A549 (cell line): ENCODE data around the gene EHF. TPM values are rescaled to one million over a fixed set of nuclear protein-coding genes. Genes with fewer than 3 reads are reported as not detected.

Experiments
- ATAC-seq, 2 experiments: fragments of 200-7000 bp in 1 of 2; fragments of >200 bp in 1 of 2; cut with Nextera tagmentation in 1 of 2; cut with Tn5 transposase in 1 of 2; 3 replicates each; pipeline versions ENCODE4 v1.8.0 to v1.9.1; 2018 to 2020; ENCODE audit warnings: mild to moderate bottlenecking in 1 of 2, moderate library complexity in 1 of 2
- CTCF ChIA-PET: fragments of 300-600 bp; sonication (Branson Sonifier 250); formaldehyde crosslinking; extraction: SDS; loops from one replicate; lab custom pipeline; 2021; ENCODE audit warnings: antibody characterized with exemption, inconsistent platforms; lab: Yijun Ruan, JAX
- POLR2A ChIA-PET: fragments of 350-600 bp; formaldehyde crosslinking; extraction: SDS; loops from one replicate; lab custom pipeline; 2021; ENCODE audit warnings: antibody characterized with exemption, inconsistent platforms; lab: Yijun Ruan, JAX
- DNase-seq, 2 experiments: peaks; one replicate each; pipeline versions ENCODE4 v3.0.0 to v3.0.0-alpha.2; 2011 to 2016; ENCODE audit warnings: low read depth in 1 of 2, low spot score in 1 of 2
- FAIRE-seq: peaks from 2 replicates; lab custom pipeline; 2011; peaks lifted over from hg19 to GRCh38; lab: Jason Lieb, UNC
- H3K27ac ChIP-seq, 2 experiments: fragments of >200 bp; sonication (Bioruptor Twin); formaldehyde crosslinking; 3 replicates each; pipeline ENCODE4 v1.5.1; 2016 to 2017
- H3K4me1 ChIP-seq: fragments of >200 bp; sonication (Bioruptor Twin); formaldehyde crosslinking; 3 replicates; pipeline ENCODE4 v1.6.1; 2016
- H3K4me2 ChIP-seq: fragments of >200 bp; sonication (Bioruptor Twin); formaldehyde crosslinking; 3 replicates; pipeline ENCODE4 v1.6.1; 2016
- H3K4me3 ChIP-seq: fragments of >200 bp; sonication (Bioruptor Twin); formaldehyde crosslinking; 3 replicates; pipeline ENCODE4 v1.5.1; 2016
- H3K9me3 ChIP-seq: fragments of >200 bp; sonication (Bioruptor Twin); formaldehyde crosslinking; 3 replicates; pipeline ENCODE4 v1.6.1; 2016
- BCL3 ChIP-seq: fragments of >200 bp; sonication (Bioruptor Twin); formaldehyde crosslinking; IDR thresholded peaks from 3 replicates; pipeline ENCODE4 v1.6.1; 2016
- BHLHE40 ChIP-seq: IDR thresholded peaks from 2 replicates; pipeline ENCODE4 v1.6.1; 2012; ENCODE audit warnings: low read depth, low read length, inconsistent platforms
- CTCF ChIP-seq: fragments of >200 bp; sonication (Bioruptor Twin); formaldehyde crosslinking; IDR thresholded peaks from 3 replicates; pipeline ENCODE4 v1.5.1; 2016
- E2F6 ChIP-seq: IDR thresholded peaks from 2 replicates; pipeline ENCODE4 v1.6.1; 2012; ENCODE audit warnings: low read depth, borderline replicate concordance
- EHF ChIP-seq: fragments of 250-450 bp; sonication (Bioruptor Pico); IDR thresholded peaks from 2 replicates; pipeline ENCODE4 v1.5.0; 2020; ENCODE audit warnings: mild to moderate bottlenecking
- ESRRA ChIP-seq: fragments of 150-350 bp; IDR thresholded peaks from 2 replicates; pipeline ENCODE4 v1.6.1; 2014; ENCODE audit warnings: mild to moderate bottlenecking, low read length, borderline replicate concordance
- FOSB ChIP-seq: fragments of 250-450 bp; sonication (Bioruptor Pico); IDR thresholded peaks from 2 replicates; pipeline ENCODE4 v1.5.0; 2020; ENCODE audit warnings: mild to moderate bottlenecking, moderate library complexity
- HDAC2 ChIP-seq: fragments of 200-600 bp; sonication (generic); IDR thresholded peaks from 2 replicates; pipeline ENCODE4 v1.6.1; 2016
- HES2 ChIP-seq: fragments of >200 bp; sonication (Bioruptor Twin); formaldehyde crosslinking; IDR thresholded peaks from 2 replicates; pipeline ENCODE4 v1.6.1; 2016
- HMGXB4 ChIP-seq: fragments of 250-450 bp; sonication (Bioruptor Pico); IDR thresholded peaks from 2 replicates; pipeline ENCODE4 v1.5.0; 2021; ENCODE audit warnings: mild to moderate bottlenecking, moderate library complexity, borderline replicate concordance
- HOXB13 ChIP-seq: fragments of 250-450 bp; sonication (Bioruptor Pico); IDR thresholded peaks from 2 replicates; pipeline ENCODE4 v1.5.0; 2020; ENCODE audit warnings: low read depth, mild to moderate bottlenecking, moderate library complexity
- HOXB5 ChIP-seq: fragments of 250-450 bp; sonication (Bioruptor Pico); IDR thresholded peaks from 2 replicates; pipeline ENCODE4 v1.5.0; 2020; ENCODE audit warnings: mild to moderate bottlenecking, moderate library complexity
- KDM5A ChIP-seq: fragments of 200-600 bp; sonication (generic); IDR thresholded peaks from 2 replicates; pipeline ENCODE4 v1.6.1; 2016; ENCODE audit warnings: antibody characterized with exemption, mild to moderate bottlenecking
- MAFK ChIP-seq: fragments of 450-650 bp; IDR thresholded peaks from 2 replicates; pipeline ENCODE4 v1.6.1; 2014; ENCODE audit not compliant: partially characterized antibody
- MYC ChIP-seq: IDR thresholded peaks from 2 replicates; pipeline ENCODE4 v1.6.1; 2012; ENCODE audit warnings: mild to moderate bottlenecking, inconsistent platforms, low read length, improper control_type of control experiment, borderline replicate concordance
- NPAS2 ChIP-seq: fragments of 250-450 bp; sonication (Bioruptor Pico); IDR thresholded peaks from 2 replicates; pipeline ENCODE4 v1.8.0; 2022; ENCODE audit warnings: mild to moderate bottlenecking, moderate library complexity, borderline replicate concordance
- POLR2A ChIP-seq: IDR thresholded peaks from 2 replicates; pipeline ENCODE4 v1.6.1; 2012; ENCODE audit warnings: mild to moderate bottlenecking, low read length
- RCOR1 ChIP-seq: fragments of 150-350 bp; IDR thresholded peaks from 2 replicates; pipeline ENCODE4 v1.6.1; 2014; ENCODE audit warnings: antibody characterized with exemption, low read length, low read depth
- USF2 ChIP-seq: fragments of 450-650 bp; IDR thresholded peaks from 2 replicates; pipeline ENCODE4 v1.6.1; 2014; ENCODE audit warnings: antibody characterized with exemption
- WGBS: methylation state at CpG from one replicate; pipeline ENCODE4 v1.1.6; 2017; ENCODE audit errors: missing lambda C conversion rate; 5-methylcytosine and 5-hydroxymethylcytosine counted together
- polyA plus RNA-seq, 4 experiments: library from polyadenylated mRNA; depleted of rRNA in 3 of 4; stranded (reverse); fragments of >200 nt; fragmentation: RNase III in 1 of 4; extraction: RNeasy Plus Mini Kit Qiagen cat#74134 plus additional on column Dnase treatment in 1 of 4; gene quantifications; 2 replicates in 3 of 4; 3 replicates in 1 of 4; pipeline ENCODE4 v1.2.3, GENCODE V29; 2011 to 2017

Gene EHF
- polyA plus RNA-seq, 2 of the 4 experiments (the other 2 are of a cell fraction): 5.4 to 7.8 TPM

GRCh38 chr11:34669458-34669857 lies 48.6 kb downstream of the EHF start:
- WGBS: 65% methylated on average over 3 of the region's 3 CpGs
- peaks cover 35% of the 10 kb centered on the region for H3K4me1 ChIP-seq
- ATAC-seq (no peak), DNase-seq (no peak), FAIRE-seq (no peak)
- no peak overlapping the region for H3K4me3 ChIP-seq
- TF ChIP-seq MAFK (peak; percentile 45), FOSB (CRISPR knock-in tag) (no peak)
- peak overlapping the region; percentile 60 to 74; a peak in 5 of 6 replicates for H3K27ac ChIP-seq
- no peaks in the 10 kb centered on the region for H3K9me3 ChIP-seq
- POLR2A ChIA-PET: no interaction called here
- H3K4me2 ChIP-seq: no peak overlapping the region
- CTCF ChIA-PET: interaction anchor here (2.6 to 3.5 kb wide), 2 partner anchors 10 to 14 kb away, joined by 9 to 12 read pairs; no protein-coding TSS in a partner anchor

- Histone ChIP-seq H3K27ac (peak overlapping the region in 1 of 2 experiments; percentile 59; a peak in 4 of 6 replicates), H3K9me3 (no peaks in the 10 kb centered on the region), H3K4me1 (peaks cover 21% of the 10 kb centered on the region), H3K4me3 (no peak overlapping the region), H3K4me2 (no peak overlapping the region)
- no peak for TF ChIP-seq BHLHE40
- no peak for TF ChIP-seq NPAS2 (CRISPR knock-in tag)
- TF ChIP-seq HMGXB4 (CRISPR knock-in tag): no peak
- TF ChIP-seq FOSB (CRISPR knock-in tag): no peak
- TF ChIP-seq HOXB5 (CRISPR knock-in tag): no peak
- no peak for ATAC-seq
- DNase-seq: no peak
- 68% methylated on average over 1 of the region's 1 CpG for WGBS
- FAIRE-seq: no peak
- CTCF ChIA-PET: interaction anchor here (0.9 to 3.5 kb wide), 3 partner anchors 8 to 18 kb away, joined by 3 to 12 read pairs (median 9); no protein-coding TSS in a partner anchor
- POLR2A ChIA-PET: no interaction called here
These were observed 50.2 kb downstream of the EHF start for GRCh38 chr11:34671117-34671516.

GRCh38 chr11:34671946-34672345 lies 51.1 kb downstream of the EHF start:
- ATAC-seq (no peak), DNase-seq (no peak), FAIRE-seq (no peak)
- Histone ChIP-seq H3K27ac (peak overlapping the region in 1 of 2 experiments; percentile 59; a peak in 3 of 6 replicates), H3K9me3 (no peaks in the 10 kb centered on the region), H3K4me3 (no peak overlapping the region), H3K4me1 (peaks cover 22% of the 10 kb centered on the region), H3K4me2 (no peak overlapping the region)
- CTCF ChIA-PET: interaction anchor here (1.0 to 3.5 kb wide), 6 partner anchors 8 to 85 kb away, joined by 3 to 12 read pairs (median 6); no protein-coding TSS in a partner anchor
- POLR2A ChIA-PET: no interaction called here
- 84% methylated on average over 1 of the region's 1 CpG for WGBS
- TF ChIP-seq HOXB13 (CRISPR knock-in tag): no peak
- no peak for TF ChIP-seq BCL3
- no peak for TF ChIP-seq MYC

GRCh38 chr11:34674038-34674437 lies 53.1 kb downstream of the EHF start:
- Histone ChIP-seq H3K27ac (peak overlapping the region in 1 of 2 experiments; percentile 30; a peak in 2 of 6 replicates), H3K9me3 (no peaks in the 10 kb centered on the region), H3K4me1 (peaks cover 3% of the 10 kb centered on the region; the same call in 1 of the 3 replicates), H3K4me3 (no peak overlapping the region), H3K4me2 (no peak overlapping the region)
- WGBS: 0% methylated on average over 1 of the region's 1 CpG
- ATAC-seq (no peak), FAIRE-seq (no peak), DNase-seq (no peak)
- TF ChIP-seq KDM5A: no peak
- TF ChIP-seq ESRRA: no peak
- TF ChIP-seq EHF (CRISPR knock-in tag): no peak
- TF ChIP-seq MYC: no peak
- TF ChIP-seq POLR2A: no peak
- TF ChIP-seq HES2: no peak
- TF ChIP-seq CTCF: no peak
- no peak for TF ChIP-seq HDAC2
- TF ChIP-seq RCOR1: no peak
- no peak for TF ChIP-seq USF2
- no peak for TF ChIP-seq E2F6
- POLR2A ChIA-PET: no interaction called here
- CTCF ChIA-PET: no interaction called here
